HUES64 (cell line): ENCODE data around the gene GRIN1.

Experiments used
- H3K27ac ChIP-seq: 2 replicates; pipeline ENCODE4 v1.7.0; 2013; ENCODE audit warnings: low read depth, low read length, inconsistent platforms
- H3K27me3 ChIP-seq: 2 replicates; pipeline ENCODE4 v1.6.1; 2013; ENCODE audit warnings: mild to moderate bottlenecking, low read length; ENCODE audit not compliant: insufficient read depth
- H3K36me3 ChIP-seq: 2 replicates; pipeline ENCODE4 v1.6.1; 2013; ENCODE audit warnings: mild to moderate bottlenecking, low read length; ENCODE audit not compliant: insufficient read depth
- H3K4me1 ChIP-seq: 2 replicates; pipeline ENCODE4 v1.6.1; 2013; ENCODE audit warnings: mild to moderate bottlenecking, low read length, moderate library complexity; ENCODE audit not compliant: insufficient read depth
- H3K4me3 ChIP-seq: 2 replicates; pipeline ENCODE4 v1.5.1; 2013; ENCODE audit warnings: mild to moderate bottlenecking, low read length, moderate library complexity
- H3K9ac ChIP-seq: 2 replicates; pipeline ENCODE4 v1.6.1; 2013; ENCODE audit warnings: mild to moderate bottlenecking, low read depth, low read length
- H3K9me3 ChIP-seq: 2 replicates; pipeline ENCODE4 v1.6.1; 2013; ENCODE audit warnings: low read depth, low read length; ENCODE audit not compliant: insufficient read depth
- WGBS: fragments of 150-250, 120-280 bp; methylation state at CpG from one replicate; pipeline ENCODE4 v1.1.7; 2013; ENCODE audit warnings: missing lambda C conversion rate; 5-methylcytosine and 5-hydroxymethylcytosine counted together

GRIN1 gene

GRCh38 chr9:137198051-137198901, 59.3 kb downstream of the GRIN1 start:
- no peaks in the 10 kb centered on the region for H3K27me3 ChIP-seq
- H3K27ac ChIP-seq: no peak overlapping the region
- no peaks in the 10 kb centered on the region for H3K9me3 ChIP-seq
- H3K4me1 ChIP-seq: peaks cover 5% of the 10 kb centered on the region; the same call in 1 of the 2 replicates
- 0 out of 2 replicates have a peak overlapping the region, but pooled peaks have one; percentile 19 for H3K9ac ChIP-seq
- H3K4me3 ChIP-seq: peak overlapping the region; percentile 47; the same call in 1 of the 2 replicates
- no peaks in the 10 kb centered on the region for H3K36me3 ChIP-seq
- 91% methylated on average over 19 of the region's 19 CpGs for WGBS

- H3K27me3 ChIP-seq: no peaks in the 10 kb centered on the region
- no peaks in the 10 kb centered on the region for H3K36me3 ChIP-seq
- peaks cover 5% of the 10 kb centered on the region; the same call in 1 of the 2 replicates for H3K4me1 ChIP-seq
- H3K4me3 ChIP-seq: peak overlapping the region; percentile 47
- WGBS: 77% methylated on average over 11 of the region's 11 CpGs
- H3K9me3 ChIP-seq: no peaks in the 10 kb centered on the region
- H3K9ac ChIP-seq: no peak overlapping the region
- no peak overlapping the region for H3K27ac ChIP-seq
Measured at GRCh38 chr9:137198902-137199283, 59.9 kb downstream of the GRIN1 start.

GRCh38 chr9:137199411-137200121, 60.6 kb downstream of the GRIN1 start:
- no peaks in the 10 kb centered on the region for H3K36me3 ChIP-seq
- no peak overlapping the region for H3K27ac ChIP-seq
- H3K4me3 ChIP-seq: peak overlapping the region; percentile 47
- 17% methylated on average over 51 of the region's 51 CpGs for WGBS
- H3K4me1 ChIP-seq: peaks cover 8% of the 10 kb centered on the region; the same call in 1 of the 2 replicates
- 0 out of 2 replicates have a peak overlapping the region, but pooled peaks have one; percentile 20 for H3K9ac ChIP-seq
- no peaks in the 10 kb centered on the region for H3K27me3 ChIP-seq
- no peaks in the 10 kb centered on the region for H3K9me3 ChIP-seq

GRCh38 chr9:137200311-137201204, 61.6 kb downstream of the GRIN1 start, which contains the start of gene TPRN:
TPRN (minus strand) TSS chr9:137200741; CDS start chr9:137200711, 30 bp downstream.
- Histone ChIP-seq H3K27ac (peak within 1 kb of the TSS; percentile 69), H3K4me3 (peak within 1 kb of the TSS; percentile 69), H3K9me3 (no peaks in the 10 kb centered on the region), H3K4me1 (peaks cover 6% of the 10 kb centered on the region; the same call in 1 of the 2 replicates), H3K27me3 (no peaks in the 10 kb centered on the region), H3K9ac (peak within 1 kb of the TSS; percentile 75), H3K36me3 (no peaks in the 10 kb centered on the region)
- under 1% methylated on average over 118 of the region's 118 CpGs for WGBS

- H3K27me3 ChIP-seq: no peaks in the 10 kb centered on the region
- H3K4me1 ChIP-seq: peaks cover 7% of the 10 kb centered on the region; the same call in 1 of the 2 replicates
- H3K9ac ChIP-seq: peak overlapping the region; percentile 75
- no peaks in the 10 kb centered on the region for H3K9me3 ChIP-seq
- H3K36me3 ChIP-seq: no peaks in the 10 kb centered on the region
- WGBS: 16% methylated on average over 23 of the region's 23 CpGs
- H3K27ac ChIP-seq: peak overlapping the region; percentile 69
- H3K4me3 ChIP-seq: peak overlapping the region; percentile 69
Measured at GRCh38 chr9:137201205-137201868, 62.4 kb downstream of the GRIN1 start.

GRCh38 chr9:137202966-137203365, 64.0 kb downstream of the GRIN1 start:
- Histone ChIP-seq H3K9me3 (no peaks in the 10 kb centered on the region), H3K4me1 (peaks cover 11% of the 10 kb centered on the region; the same call in 1 of the 2 replicates), H3K4me3 (no peak overlapping the region), H3K27me3 (no peaks in the 10 kb centered on the region), H3K9ac (no peak overlapping the region), H3K36me3 (0 out of 2 replicates have a peak, but pooled peaks cover 5% of the 10 kb centered on the region), H3K27ac (no peak overlapping the region)
- WGBS: 95% methylated on average over 8 of the region's 8 CpGs

GRCh38 chr9:137204731-137205125, 65.8 kb downstream of the GRIN1 start:
- no peak overlapping the region; the same call in 1 of the 2 replicates for H3K27ac ChIP-seq
- WGBS: 30% methylated on average over 21 of the region's 21 CpGs

GRCh38 chr9:137205126-137206069, 66.4 kb downstream of the GRIN1 start, which contains the start of the genes NDOR1 and TMEM203:
NDOR1 (plus strand) TSS chr9:137205700; CDS start chr9:137205778, 78 bp downstream.
TMEM203 (minus strand) TSS chr9:137205648; CDS start chr9:137205414, 234 bp downstream.
- Histone ChIP-seq H3K9ac (peak within 1 kb of the TSS; percentile 91), H3K4me1 (peaks cover 11% of the 10 kb centered on the region; the same call in 1 of the 2 replicates), H3K36me3 (peaks cover 13% of the 10 kb centered on the region), H3K9me3 (no peaks in the 10 kb centered on the region), H3K4me3 (peak within 1 kb of the TSS; percentile 92), H3K27me3 (no peaks in the 10 kb centered on the region), H3K27ac (peak within 1 kb of the TSS; percentile 68)
- under 1% methylated on average over 98 of the region's 98 CpGs for WGBS

More at GRCh38 chr9:137204731-137205125, 65.8 kb downstream of the GRIN1 start:
- peak overlapping the region; percentile 91 for H3K9ac ChIP-seq
- peaks cover 11% of the 10 kb centered on the region; the same call in 1 of the 2 replicates for H3K4me1 ChIP-seq
- H3K4me3 ChIP-seq: peak overlapping the region; percentile 92
- peaks cover 13% of the 10 kb centered on the region for H3K36me3 ChIP-seq
- no peaks in the 10 kb centered on the region for H3K9me3 ChIP-seq
- H3K27me3 ChIP-seq: no peaks in the 10 kb centered on the region

GRCh38 chr9:137206602-137207001, 67.6 kb downstream of the GRIN1 start:
- Histone ChIP-seq H3K27me3 (no peaks in the 10 kb centered on the region), H3K36me3 (peaks cover 13% of the 10 kb centered on the region), H3K9ac (peak overlapping the region; percentile 91), H3K9me3 (no peaks in the 10 kb centered on the region), H3K4me1 (peaks cover 11% of the 10 kb centered on the region; the same call in 1 of the 2 replicates), H3K27ac (no peak overlapping the region), H3K4me3 (peak overlapping the region; percentile 92)
- WGBS: 91% methylated on average over 7 of the region's 7 CpGs
